Naive thymus-derived CD8-positive, alpha-beta T cell (primary cell): ENCODE measurements around the gene TXNRD2. TPM values are rescaled to one million over a fixed set of nuclear protein-coding genes. Genes with fewer than 3 reads are reported as not detected.
A peak's percentile ranks its signal among the peaks of the same experiment; 100 is the strongest.
"Not testable (repeated sequence)": the region's sequence is repeated elsewhere in the genome, so short reads cannot be mapped to it uniquely, and the experiment has no call there.

ENCODE experiments used
- ATAC-seq, 2 donors: fragments of 150-1000 bp; cut with Tn5 transposase in 1 of 2; sonication (Bioruptor Pico), chemical (Tn5 transposase) in 1 of 2; 1 replicate in 1 of 2; 2 replicates in 1 of 2; pipeline ENCODE4 v1.10.0; 2021; ENCODE audit warnings: mild to moderate bottlenecking in 2 of 2, moderate library complexity in 2 of 2
- POLR2A ChIA-PET: fragments of 350-600 bp; sonication (Branson Sonifier 250); formaldehyde crosslinking; loops from one replicate; lab custom pipeline; 2021; ENCODE audit warnings: antibody characterized with exemption; lab: Charles Lee
- DNase-seq, 10 donors: peaks; one replicate each; pipeline versions ENCODE4 v3.0.0 to v3.0.0-alpha.2; 2020 to 2022
- H3K27ac Mint-ChIP-seq, 10 donors: one replicate each; pipeline ENCODE4 v1.8.0; 2020 to 2022; ENCODE audit warnings: mild to moderate bottlenecking in 10 of 10, mixed read lengths in 10 of 10, moderate library complexity in 4 of 10, inconsistent platforms in 1 of 10
- H3K27me3 Mint-ChIP-seq, 5 donors: one replicate each; pipeline ENCODE4 v1.8.0; 2021 to 2022; ENCODE audit warnings: mixed read lengths in 5 of 5
- H3K36me3 Mint-ChIP-seq, 3 donors: one replicate each; pipeline ENCODE4 v1.8.0; 2020 to 2022; ENCODE audit warnings: mixed read lengths in 3 of 3, mild to moderate bottlenecking in 2 of 3, inconsistent platforms in 1 of 3
- H3K4me1 Mint-ChIP-seq, 4 donors: one replicate each; pipeline ENCODE4 v1.8.0; 2021 to 2022; ENCODE audit warnings: mixed read lengths in 4 of 4
- H3K4me3 Mint-ChIP-seq, 10 donors: one replicate each; pipeline ENCODE4 v1.8.0; 2020 to 2022; ENCODE audit warnings: mild to moderate bottlenecking in 10 of 10, mixed read lengths in 10 of 10, moderate library complexity in 6 of 10, inconsistent platforms in 1 of 10
- H3K9me3 Mint-ChIP-seq, 9 donors: one replicate each; pipeline ENCODE4 v1.8.0; 2020 to 2022; ENCODE audit warnings: mixed read lengths in 9 of 9, mild to moderate bottlenecking in 3 of 9, inconsistent platforms in 1 of 9, moderate library complexity in 1 of 9
- polyA plus RNA-seq, 3 donors: library from polyadenylated mRNA; unstranded; fragments of 300-500 nt; fragmentation: Illumina TruSeq; gene quantifications; one replicate each; pipeline ENCODE4 v1.2.3, GENCODE V29; 2021
- total RNA-seq, 8 experiments: library from RNA in 2 of 8; stranded (reverse) in 2 of 8; gene quantifications; one replicate each; pipeline ENCODE4 v1.2.3 and lab custom pipeline; 2021 to 2026

Gene TXNRD2
- total and polyA plus RNA-seq, 5 experiments from 2014 or later: 6.5 to 33.8 (median 14.9) TPM

DNA sequence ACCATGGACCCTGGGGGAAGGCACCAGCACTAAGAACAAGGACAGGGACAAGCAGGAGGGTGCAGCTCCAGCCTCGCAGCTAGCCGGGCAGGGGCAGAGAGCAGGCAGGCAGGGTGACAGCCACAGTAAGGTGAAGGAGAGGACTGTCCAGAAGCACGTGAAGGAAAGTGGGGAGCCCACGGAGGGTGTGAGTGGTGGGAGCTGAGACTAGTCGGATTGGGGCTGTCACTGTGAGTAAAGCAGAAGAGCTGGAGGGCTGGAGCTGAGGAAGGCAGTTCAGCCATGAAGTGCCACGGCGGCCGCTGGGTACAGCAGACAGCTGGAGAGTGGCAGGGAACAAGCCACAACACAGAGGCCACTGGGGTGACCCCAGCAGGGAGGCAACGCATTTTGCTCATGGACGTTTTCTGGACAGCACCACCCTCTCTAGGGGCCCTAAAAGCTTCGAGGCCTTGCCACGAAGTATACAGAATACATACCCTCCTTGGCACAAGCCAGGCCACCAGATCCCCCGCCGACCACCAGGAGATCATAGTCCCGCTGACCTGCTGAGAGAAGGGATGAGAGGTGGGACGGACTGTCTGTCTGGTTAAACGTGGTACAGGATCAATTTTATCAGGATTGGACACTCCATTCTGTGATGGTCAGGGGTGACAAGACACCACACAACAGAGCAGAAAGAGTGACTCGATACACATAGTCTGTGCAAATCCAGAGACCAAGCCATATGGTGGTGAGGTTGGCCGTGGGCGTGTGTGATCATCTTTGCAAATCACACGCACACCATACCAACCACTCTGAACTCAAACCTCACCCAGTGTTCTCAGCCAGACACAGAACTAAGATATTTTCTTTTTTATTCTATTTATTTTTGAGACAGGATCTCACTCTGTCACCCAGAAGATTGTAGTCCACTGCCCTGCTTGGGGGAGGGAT, 10.8 kb downstream of the TXNRD2 start:
- Mint-ChIP-seq H3K27me3 (no peaks in the 10 kb centered on the region), H3K36me3 (peaks cover 7 to 11% (median 11%) of the 10 kb centered on the region in 3 donors), H3K9me3 (peaks cover 0 to 8% (median 6%) of the 10 kb centered on the region in 9 donors), H3K27ac (peak overlapping the region in 2 of 10 donors; percentile 2 to 31), H3K4me3 (no peak overlapping the region), H3K4me1 (peaks cover 0 to 21% (median 6%) of the 10 kb centered on the region in 4 donors)
- POLR2A ChIA-PET: no interaction called here
- ATAC-seq (no peak), DNase-seq (no peak)

DNA sequence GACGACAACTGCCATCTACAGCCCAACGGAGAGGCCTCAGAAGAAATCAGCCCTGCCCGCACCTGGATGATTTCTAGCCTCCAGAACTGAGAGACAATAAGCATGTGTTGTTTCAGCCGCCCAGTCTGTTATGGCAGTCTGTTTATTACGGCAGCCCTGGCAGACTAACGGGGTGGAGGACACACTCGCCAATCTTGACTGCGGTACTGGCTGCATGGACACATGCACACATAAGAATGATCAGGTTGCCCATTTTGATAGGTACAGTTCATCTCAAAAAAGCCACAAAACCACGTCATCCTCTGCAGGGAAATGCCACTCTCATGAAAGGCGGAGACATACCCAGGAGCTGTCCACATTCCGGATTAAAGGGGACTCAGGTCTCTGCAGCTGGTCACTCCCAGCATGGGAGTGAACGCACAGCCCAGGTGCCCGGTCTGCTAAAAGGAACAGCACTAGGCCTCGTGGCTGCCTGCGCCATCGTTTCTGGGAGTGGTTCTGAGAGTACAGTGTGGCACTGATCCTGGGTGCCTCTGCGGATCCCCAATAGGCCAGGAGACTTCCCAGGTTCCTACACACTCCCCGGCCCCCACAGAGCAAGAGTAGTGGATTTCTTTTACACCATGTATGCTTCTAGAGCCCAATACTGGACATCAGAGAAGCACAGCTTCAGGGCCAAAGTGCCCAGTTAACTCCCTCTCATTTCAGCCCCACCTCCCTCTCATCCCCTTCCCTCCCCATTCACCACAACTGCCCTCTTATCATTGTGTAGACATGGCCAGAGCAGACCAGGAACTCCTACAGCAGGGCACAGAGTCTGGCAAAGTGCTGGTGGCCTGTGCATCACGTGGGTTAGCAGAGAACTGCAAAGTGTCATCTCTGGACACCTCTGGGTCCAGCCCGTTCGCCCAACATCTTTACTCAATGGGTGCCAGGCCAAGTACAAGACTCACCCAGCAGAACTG, 11.8 kb downstream of the TXNRD2 start:
- POLR2A ChIA-PET: no interaction called here

DNA sequence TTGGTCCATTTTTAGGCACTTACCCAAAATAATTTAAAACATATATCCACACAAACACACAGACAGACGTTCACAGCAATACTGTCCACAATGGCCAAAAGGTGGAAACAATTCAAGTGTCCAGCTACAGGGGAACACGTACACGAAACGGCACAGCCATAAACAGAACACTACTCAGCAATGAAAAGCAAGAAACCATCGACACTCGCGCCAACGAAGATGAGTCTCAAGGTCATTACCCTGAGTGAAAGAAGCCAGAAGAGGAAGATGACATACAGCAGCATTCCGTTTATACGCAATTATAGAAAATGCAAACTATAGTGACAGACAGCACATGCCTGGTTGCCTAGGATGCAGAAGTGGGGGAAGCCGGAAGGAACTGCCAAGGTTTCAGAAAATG, 13.4 kb downstream of the TXNRD2 start:
- Mint-ChIP-seq H3K36me3 (peaks cover 0 to 14% (median 5%) of the 10 kb centered on the region in 3 donors), H3K4me3 (no peak overlapping the region), H3K9me3 (peaks cover 0 to 2% (median 0%) of the 10 kb centered on the region in 9 donors), H3K27me3 (no peaks in the 10 kb centered on the region), H3K4me1 (peaks cover 4 to 23% (median 9%) of the 10 kb centered on the region in 4 donors), H3K27ac (peak overlapping the region in 3 of 10 donors; percentile 21 to 61 (median 48))
- DNase-seq (no peak), ATAC-seq (no peak)
- POLR2A ChIA-PET: no interaction called here

More for the DNA sequence above, 11.8 kb downstream of the TXNRD2 start:
- ATAC-seq (no peak), DNase-seq (no peak)
- Mint-ChIP-seq H3K9me3 (peaks cover 0 to 2% (median 0%) of the 10 kb centered on the region in 9 donors), H3K4me1 (peaks cover 0 to 21% (median 6%) of the 10 kb centered on the region in 4 donors), H3K27ac (peak overlapping the region in 1 of 10 donors; percentile 2), H3K4me3 (no peak overlapping the region), H3K36me3 (peaks cover 0 to 6% (median 4%) of the 10 kb centered on the region in 3 donors), H3K27me3 (no peaks in the 10 kb centered on the region)

DNA sequence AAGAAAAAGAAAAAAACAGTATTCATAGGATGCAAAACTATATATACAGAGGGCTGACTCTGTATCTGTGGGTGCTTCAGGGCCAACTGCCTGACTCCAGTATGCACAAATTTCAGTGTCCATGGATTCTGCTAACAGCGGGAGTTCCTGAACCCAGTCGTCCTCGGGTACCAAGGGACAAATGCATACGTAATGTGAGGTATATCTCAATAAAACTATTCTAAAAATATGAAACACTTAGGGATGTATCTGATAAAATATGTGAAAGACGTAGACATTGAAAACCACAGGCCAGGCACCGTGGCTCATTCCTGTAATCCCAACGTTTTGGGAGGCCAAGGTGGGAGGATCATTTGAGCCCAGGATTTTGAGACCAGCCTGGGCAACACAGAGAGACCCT, 13.9 kb downstream of the TXNRD2 start:
- no peak overlapping the region for H3K4me3 Mint-ChIP-seq
- peak overlapping the region in 1 of 10 donors; percentile 21 for H3K27ac Mint-ChIP-seq
- DNase-seq: no peak
- H3K36me3 Mint-ChIP-seq: peaks cover 0 to 20% (median 5%) of the 10 kb centered on the region in 3 donors
- POLR2A ChIA-PET: interaction anchor here (0.7 kb wide), 1 partner anchor 11 kb away, joined by 6 read pairs; no protein-coding TSS in a partner anchor
- no peaks in the 10 kb centered on the region for H3K27me3 Mint-ChIP-seq
- no peak for ATAC-seq
- H3K4me1 Mint-ChIP-seq: peaks cover 4 to 22% (median 9%) of the 10 kb centered on the region in 4 donors
- H3K9me3 Mint-ChIP-seq: no peaks in the 10 kb centered on the region

DNA sequence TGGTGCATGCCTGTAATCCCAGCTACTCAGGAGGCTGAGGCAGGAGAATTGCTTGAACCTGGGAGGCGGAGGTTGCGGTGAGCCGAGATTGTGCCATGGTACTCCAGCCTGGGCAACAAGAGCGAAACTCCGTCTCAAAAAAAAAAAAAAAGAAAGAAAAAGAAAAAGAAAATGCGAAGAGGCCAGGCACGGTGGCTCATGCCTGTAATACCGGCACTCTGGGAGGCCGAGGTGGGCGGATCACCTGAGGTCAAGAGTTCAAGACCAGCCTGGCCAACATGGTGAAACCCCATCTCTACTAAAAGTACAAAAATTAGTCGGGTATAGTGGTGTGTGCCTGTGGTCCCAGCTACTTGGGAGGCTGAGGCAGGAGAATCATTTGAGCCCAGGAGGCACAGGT, 15.6 kb downstream of the TXNRD2 start:
- H3K27me3 Mint-ChIP-seq, DNase-seq, H3K9me3 Mint-ChIP-seq, ATAC-seq, POLR2A ChIA-PET, H3K27ac Mint-ChIP-seq, H3K4me3 Mint-ChIP-seq: not testable (repeated sequence)
- peaks cover 0 to 26% (median 5%) of the 10 kb centered on the region in 3 donors for H3K36me3 Mint-ChIP-seq
- peaks cover 0 to 15% (median 13%) of the 10 kb centered on the region in 4 donors for H3K4me1 Mint-ChIP-seq

DNA sequence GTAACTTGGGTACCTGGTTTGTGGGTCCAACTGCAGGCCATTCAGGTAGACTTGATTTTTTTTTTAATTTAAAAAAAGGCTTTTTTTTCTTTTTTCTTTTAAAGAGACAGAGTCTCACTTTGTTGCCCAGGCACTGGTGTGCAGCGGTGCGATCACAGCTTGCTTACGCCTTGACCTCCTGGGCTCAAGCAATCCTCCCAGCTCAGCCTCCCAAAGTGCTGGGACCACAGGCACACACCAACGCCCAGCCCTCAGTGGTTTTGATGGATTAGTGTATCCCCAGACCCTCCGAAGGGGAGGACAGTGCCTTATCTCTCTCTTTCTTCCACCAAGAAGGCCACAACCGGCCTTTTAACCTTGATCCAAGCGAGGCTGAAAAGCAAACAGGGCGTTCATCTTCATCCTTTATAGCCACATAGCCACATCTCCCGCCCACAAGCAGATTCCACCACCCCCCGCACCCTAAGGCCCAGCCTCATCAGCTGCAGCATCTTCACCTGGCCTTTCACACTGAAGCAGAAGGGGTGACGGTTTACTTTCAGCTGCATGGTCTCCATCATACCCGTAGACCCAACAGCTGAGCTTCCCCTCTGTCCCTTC, 17.6 kb downstream of the TXNRD2 start:
- no peaks in the 10 kb centered on the region for H3K27me3 Mint-ChIP-seq
- H3K4me1 Mint-ChIP-seq: peaks cover 0 to 13% (median 6%) of the 10 kb centered on the region in 4 donors
- peaks cover 0 to 28% (median 5%) of the 10 kb centered on the region in 3 donors for H3K36me3 Mint-ChIP-seq
- POLR2A ChIA-PET: interaction anchor here (0.7 kb wide), 1 partner anchor 341 kb away, joined by 6 read pairs; no protein-coding TSS in a partner anchor
- no peaks in the 10 kb centered on the region for H3K9me3 Mint-ChIP-seq
- ATAC-seq: no peak
- no peak overlapping the region for H3K4me3 Mint-ChIP-seq
- H3K27ac Mint-ChIP-seq: no peak overlapping the region
- no peak for DNase-seq

DNA sequence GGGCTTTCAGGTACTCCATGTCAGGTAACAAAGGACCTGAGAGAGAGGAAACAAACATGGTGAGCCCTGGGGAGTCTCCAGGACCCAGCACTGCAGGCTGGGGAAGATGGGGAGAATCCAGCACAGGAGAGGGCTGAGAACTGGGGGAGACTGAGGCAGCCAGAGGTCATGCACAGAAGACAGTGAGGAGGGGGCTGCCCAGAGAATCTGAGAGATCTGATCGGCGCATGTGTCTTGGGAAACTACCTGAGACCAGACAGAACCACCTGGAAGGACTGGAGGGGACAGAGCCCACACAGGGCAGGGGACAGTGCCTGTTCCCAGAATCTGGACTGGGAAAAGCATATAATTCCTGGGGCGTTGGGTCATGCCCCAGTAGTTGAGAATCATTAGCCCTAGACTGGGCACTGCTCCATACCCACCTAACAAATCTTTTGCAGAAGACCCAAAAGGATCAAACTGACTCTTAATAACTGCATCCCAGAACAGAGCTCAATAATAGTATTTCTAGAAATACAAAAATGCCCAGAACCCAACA, 20.0 kb downstream of the TXNRD2 start:
- peaks cover 0 to 13% (median 6%) of the 10 kb centered on the region in 4 donors for H3K4me1 Mint-ChIP-seq
- no peaks in the 10 kb centered on the region for H3K27me3 Mint-ChIP-seq
- H3K36me3 Mint-ChIP-seq: peaks cover 0 to 37% (median 10%) of the 10 kb centered on the region in 3 donors
- POLR2A ChIA-PET: interaction anchor here (0.8 kb wide), 1 partner anchor 24 kb away, joined by 4 read pairs; no protein-coding TSS in a partner anchor
- ATAC-seq: no peak
- no peaks in the 10 kb centered on the region for H3K9me3 Mint-ChIP-seq
- H3K27ac Mint-ChIP-seq: peak overlapping the region in 2 of 10 donors; percentile 1 to 64
- H3K4me3 Mint-ChIP-seq: no peak overlapping the region
- DNase-seq: no peak

DNA sequence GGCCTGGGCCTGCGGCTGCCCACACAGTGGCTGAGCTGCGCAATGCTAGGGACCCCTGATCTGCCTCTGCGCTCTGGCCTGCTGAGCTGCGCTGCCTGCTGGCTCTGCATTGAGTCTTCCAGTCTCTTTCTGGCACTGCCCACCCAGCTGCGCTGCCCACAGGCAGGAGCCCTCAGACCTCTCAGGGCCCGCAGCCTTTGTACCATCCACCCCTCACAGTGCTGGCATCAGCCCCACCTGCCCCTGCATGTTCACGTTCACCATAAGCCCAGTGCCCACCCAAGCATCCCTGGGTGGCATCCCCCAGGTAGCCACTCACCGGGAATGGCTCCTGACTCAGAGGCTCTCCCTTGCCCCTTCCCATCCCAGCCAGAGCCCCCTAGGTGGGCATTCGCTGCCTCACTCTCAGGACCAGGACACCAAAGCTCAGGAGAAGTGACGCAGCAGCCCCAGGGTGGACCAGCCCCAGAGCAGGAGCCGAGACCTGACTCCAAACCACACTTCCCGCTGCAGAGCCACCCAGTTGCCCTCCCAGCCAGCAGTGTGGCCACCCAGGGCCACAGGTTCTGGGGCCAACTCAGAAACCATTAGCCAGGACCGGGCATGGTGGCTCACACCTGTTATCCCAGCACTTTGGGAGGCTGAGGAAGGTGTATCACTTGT, 21.8 kb downstream of the TXNRD2 start:
- no peak for ATAC-seq
- H3K27ac Mint-ChIP-seq: no peak overlapping the region
- no peaks in the 10 kb centered on the region for H3K9me3 Mint-ChIP-seq
- H3K27me3 Mint-ChIP-seq: no peaks in the 10 kb centered on the region
- H3K4me3 Mint-ChIP-seq: no peak overlapping the region
- DNase-seq: no peak
- H3K4me1 Mint-ChIP-seq: peaks cover 0 to 13% (median 6%) of the 10 kb centered on the region in 4 donors
- POLR2A ChIA-PET: no interaction called here
- peaks cover 0 to 49% (median 13%) of the 10 kb centered on the region in 3 donors for H3K36me3 Mint-ChIP-seq

DNA sequence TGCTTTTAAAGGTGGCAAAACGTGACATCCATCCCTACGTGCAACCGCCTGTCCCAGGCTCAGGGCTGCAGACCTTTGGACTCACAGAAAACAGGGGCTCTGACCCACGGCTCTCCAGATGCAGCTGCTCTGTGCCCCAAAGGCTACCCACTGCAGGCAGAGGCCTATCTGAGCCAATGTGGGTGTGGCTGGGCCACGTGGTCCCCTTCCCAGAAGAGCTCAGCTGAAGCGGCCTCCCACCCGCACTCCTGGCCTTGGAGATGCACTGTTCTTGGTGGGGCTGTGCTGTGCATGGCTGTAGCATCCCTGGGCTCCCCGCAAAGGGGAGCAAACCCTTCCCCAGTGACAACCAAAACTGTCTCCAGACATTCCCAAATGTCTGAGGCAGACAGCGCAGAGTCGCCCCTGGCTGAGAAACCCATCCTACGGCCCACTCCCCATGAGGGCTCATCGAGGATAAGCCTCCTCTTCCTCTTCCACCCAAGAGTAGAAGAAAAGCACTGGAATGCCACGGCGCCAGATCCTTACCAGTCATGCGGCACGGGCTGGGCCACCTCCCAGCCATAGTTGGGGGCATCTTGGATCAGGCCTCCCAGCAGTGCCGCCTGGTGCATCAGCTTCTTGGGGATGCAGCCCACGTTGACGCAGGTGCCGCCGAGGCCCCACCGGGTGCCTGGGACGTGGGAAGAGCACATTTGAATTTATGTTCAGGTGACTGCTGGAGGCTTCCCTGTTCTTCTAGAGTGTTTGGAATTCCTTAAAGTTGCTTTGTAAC, 23.1 kb downstream of the TXNRD2 start:
- Mint-ChIP-seq H3K27ac (no peak overlapping the region), H3K4me3 (no peak overlapping the region), H3K36me3 (peaks cover 12 to 55% (median 22%) of the 10 kb centered on the region in 3 donors), H3K27me3 (no peaks in the 10 kb centered on the region), H3K4me1 (peaks cover 0 to 8% (median 1%) of the 10 kb centered on the region in 4 donors), H3K9me3 (peaks cover 0 to 4% (median 0%) of the 10 kb centered on the region in 9 donors)
- no peak for ATAC-seq
- no peak for DNase-seq
- POLR2A ChIA-PET: interaction anchor here (1.2 kb wide), 1 partner anchor 27 kb away, joined by 5 read pairs; no protein-coding TSS in a partner anchor

DNA sequence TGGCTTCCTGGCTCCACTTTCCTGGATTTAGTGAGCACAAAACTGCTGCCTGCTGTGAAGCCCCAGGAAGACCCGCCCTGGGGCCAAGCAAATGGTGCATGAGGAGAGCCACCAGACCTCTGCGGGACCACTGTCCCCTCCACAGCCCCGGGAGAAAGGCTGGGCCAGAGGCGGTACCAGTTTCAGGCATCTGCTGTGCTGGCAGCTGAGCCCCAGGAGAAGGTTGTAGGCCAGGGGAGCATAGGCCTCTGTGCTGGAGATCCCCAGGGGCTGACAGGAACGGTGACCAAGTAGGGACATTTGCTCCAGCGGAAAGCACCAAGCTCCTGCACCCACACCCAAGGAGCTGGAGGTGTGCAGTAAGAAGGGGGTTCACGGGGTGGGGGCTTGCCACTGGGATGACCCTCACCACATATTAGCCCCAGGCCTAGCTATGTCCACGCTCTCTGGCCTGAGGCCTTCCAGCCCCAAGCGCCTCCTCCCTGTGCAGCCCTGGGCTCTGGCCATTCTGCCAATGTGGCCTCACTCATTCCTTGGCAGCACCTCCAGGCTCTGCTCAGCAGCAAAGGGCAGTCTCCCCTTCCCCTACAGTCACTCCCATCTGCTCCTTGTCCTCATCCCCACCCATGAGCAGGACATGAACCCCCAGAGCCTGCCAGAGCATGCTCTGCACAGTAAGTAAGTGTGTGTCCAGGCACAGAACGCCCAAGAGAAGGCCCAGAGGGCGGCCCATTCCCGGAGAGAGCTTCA, 24.1 kb downstream of the TXNRD2 start:
- Mint-ChIP-seq H3K36me3 (peaks cover 16 to 53% (median 27%) of the 10 kb centered on the region in 3 donors), H3K9me3 (peaks cover 0 to 6% (median 0%) of the 10 kb centered on the region in 9 donors), H3K27me3 (no peaks in the 10 kb centered on the region), H3K4me1 (peaks cover 0 to 8% (median 1%) of the 10 kb centered on the region in 4 donors), H3K4me3 (no peak overlapping the region), H3K27ac (peak overlapping the region in 1 of 10 donors; percentile 86)
- DNase-seq: no peak
- POLR2A ChIA-PET: interaction anchor here (0.6 kb wide), 1 partner anchor 10 kb away, joined by 6 read pairs; no protein-coding TSS in a partner anchor
- no peak for ATAC-seq
